HEK293 (cell line): ENCODE results near the gene CRB3.

ENCODE experiments used
- GLIS2 ChIP-seq: fragments of 450-650 bp; formaldehyde crosslinking; IDR thresholded peaks from 2 replicates; pipeline ENCODE4 v1.5.1; 2016; ENCODE audit warnings: missing biosample characterization, missing genetic modification characterization
- MYNN ChIP-seq: fragments of 450-650 bp; formaldehyde crosslinking; IDR thresholded peaks from 2 replicates; pipeline ENCODE4 v1.5.1; 2016; ENCODE audit warnings: missing biosample characterization, missing genetic modification characterization, borderline replicate concordance
- SETDB1 ChIP-seq: IDR thresholded peaks from one replicate; pipeline ENCODE4 v1.6.1; 2017; ENCODE audit warnings: mild to moderate bottlenecking, low read length, moderate library complexity, mixed read lengths; ENCODE audit not compliant: insufficient read length
- SP7 ChIP-seq: fragments of 450-650 bp; formaldehyde crosslinking; IDR thresholded peaks from 2 replicates; pipeline ENCODE4 v1.5.1; 2016; ENCODE audit warnings: missing biosample characterization, missing genetic modification characterization
- ZEB2 ChIP-seq: fragments of 450-650 bp; formaldehyde crosslinking; IDR thresholded peaks from 2 replicates; pipeline ENCODE4 v1.5.1; 2016; ENCODE audit warnings: missing biosample characterization, missing genetic modification characterization
- ZFP41 ChIP-seq: fragments of 450-650 bp; formaldehyde crosslinking; IDR thresholded peaks from 2 replicates; pipeline ENCODE4 v1.5.1; 2016; ENCODE audit warnings: missing biosample characterization, missing genetic modification characterization, borderline replicate concordance
- ZNF10 ChIP-seq: fragments of 450-650 bp; formaldehyde crosslinking; IDR thresholded peaks from 2 replicates; pipeline ENCODE4 v1.5.1; 2017; ENCODE audit warnings: missing biosample characterization, missing genetic modification characterization
- ZNF16 ChIP-seq: fragments of 450-650 bp; formaldehyde crosslinking; IDR thresholded peaks from 2 replicates; pipeline ENCODE4 v1.5.1; 2016; ENCODE audit warnings: low read depth, missing biosample characterization, missing genetic modification characterization
- ZNF169 ChIP-seq: fragments of 450-650 bp; formaldehyde crosslinking; IDR thresholded peaks from 2 replicates; pipeline ENCODE4 v1.5.1; 2016; ENCODE audit warnings: missing biosample characterization, missing genetic modification characterization
- ZNF221 ChIP-seq: fragments of 450-650 bp; formaldehyde crosslinking; IDR thresholded peaks from 2 replicates; pipeline ENCODE4 v1.5.1; 2017; ENCODE audit warnings: missing biosample characterization, missing genetic modification characterization, borderline replicate concordance
- ZNF24 ChIP-seq: fragments of 450-650 bp; formaldehyde crosslinking; IDR thresholded peaks from 2 replicates; pipeline ENCODE4 v1.5.1; 2016; ENCODE audit warnings: missing biosample characterization, missing genetic modification characterization
- ZNF416 ChIP-seq: fragments of 450-650 bp; formaldehyde crosslinking; IDR thresholded peaks from 2 replicates; pipeline ENCODE4 v1.5.1; 2016; ENCODE audit warnings: missing biosample characterization, missing genetic modification characterization
- ZNF510 ChIP-seq: fragments of 450-650 bp; formaldehyde crosslinking; IDR thresholded peaks from 2 replicates; pipeline ENCODE4 v1.5.1; 2018; ENCODE audit warnings: mild to moderate bottlenecking, missing genetic modification characterization, missing biosample characterization; ENCODE audit not compliant: insufficient replicate concordance
- ZNF529 ChIP-seq: fragments of 450-650 bp; formaldehyde crosslinking; IDR thresholded peaks from 2 replicates; pipeline ENCODE4 v1.5.1; 2017; ENCODE audit warnings: missing genetic modification characterization, missing biosample characterization; ENCODE audit not compliant: insufficient replicate concordance
- ZNF560 ChIP-seq: fragments of 450-650 bp; formaldehyde crosslinking; IDR thresholded peaks from 2 replicates; pipeline ENCODE4 v1.5.1; 2017; ENCODE audit warnings: missing biosample characterization, missing genetic modification characterization, borderline replicate concordance
- ZNF571 ChIP-seq: fragments of 450-650 bp; formaldehyde crosslinking; IDR thresholded peaks from 2 replicates; pipeline ENCODE4 v1.5.0; 2017; ENCODE audit warnings: missing biosample characterization, missing genetic modification characterization
- ZNF585B ChIP-seq: fragments of 450-650 bp; formaldehyde crosslinking; IDR thresholded peaks from 2 replicates; pipeline ENCODE4 v1.5.1; 2016; ENCODE audit warnings: missing biosample characterization, missing genetic modification characterization
- ZNF610 ChIP-seq: fragments of 450-650 bp; formaldehyde crosslinking; IDR thresholded peaks from 2 replicates; pipeline ENCODE4 v1.5.1; 2016; ENCODE audit warnings: missing biosample characterization, missing genetic modification characterization, borderline replicate concordance
- ZNF624 ChIP-seq: fragments of 450-650 bp; formaldehyde crosslinking; IDR thresholded peaks from 2 replicates; pipeline ENCODE4 v1.5.1; 2017; ENCODE audit warnings: missing biosample characterization, missing genetic modification characterization
- ZNF707 ChIP-seq: fragments of 450-650 bp; formaldehyde crosslinking; IDR thresholded peaks from 2 replicates; pipeline ENCODE4 v1.5.1; 2016; ENCODE audit warnings: missing biosample characterization, missing genetic modification characterization
- ZNF747 ChIP-seq: fragments of 450-650 bp; formaldehyde crosslinking; IDR thresholded peaks from 2 replicates; pipeline ENCODE4 v1.5.1; 2016; ENCODE audit warnings: missing biosample characterization, missing genetic modification characterization
- ZXDB ChIP-seq: fragments of 450-650 bp; formaldehyde crosslinking; IDR thresholded peaks from 2 replicates; pipeline ENCODE4 v1.5.1; 2016; ENCODE audit warnings: missing biosample characterization, missing genetic modification characterization
- TF ChIP-seq, protein P1 (sequence below): fragments of 450-650 bp; formaldehyde crosslinking; IDR thresholded peaks from 2 replicates; pipeline ENCODE4 v1.5.1; 2016; ENCODE audit warnings: missing biosample characterization, missing genetic modification characterization
- TF ChIP-seq, protein P2 (sequence below): fragments of 450-650 bp; formaldehyde crosslinking; IDR thresholded peaks from 2 replicates; pipeline ENCODE4 v1.5.1; 2016; ENCODE audit warnings: missing biosample characterization, missing genetic modification characterization
- TF ChIP-seq, protein P3 (sequence below): fragments of 450-650 bp; formaldehyde crosslinking; IDR thresholded peaks from 2 replicates; pipeline ENCODE4 v1.5.1; 2016; ENCODE audit warnings: missing biosample characterization, missing genetic modification characterization
- TF ChIP-seq, protein P4 (sequence below): fragments of 450-650 bp; formaldehyde crosslinking; IDR thresholded peaks from 2 replicates; pipeline ENCODE4 v1.5.1; 2016; ENCODE audit warnings: missing biosample characterization, missing genetic modification characterization
- TF ChIP-seq, protein P5 (sequence below): fragments of 450-650 bp; formaldehyde crosslinking; optimal IDR thresholded peaks from 2 replicates; pipeline ENCODE3; 2016; ENCODE audit warnings: missing biosample characterization, mild to moderate bottlenecking, missing genetic modification characterization
- TF ChIP-seq, protein P6 (sequence below): fragments of 450-650 bp; formaldehyde crosslinking; IDR thresholded peaks from 2 replicates; pipeline ENCODE4 v1.5.1; 2016; ENCODE audit warnings: missing biosample characterization, missing genetic modification characterization

CRB3 gene

DNA sequence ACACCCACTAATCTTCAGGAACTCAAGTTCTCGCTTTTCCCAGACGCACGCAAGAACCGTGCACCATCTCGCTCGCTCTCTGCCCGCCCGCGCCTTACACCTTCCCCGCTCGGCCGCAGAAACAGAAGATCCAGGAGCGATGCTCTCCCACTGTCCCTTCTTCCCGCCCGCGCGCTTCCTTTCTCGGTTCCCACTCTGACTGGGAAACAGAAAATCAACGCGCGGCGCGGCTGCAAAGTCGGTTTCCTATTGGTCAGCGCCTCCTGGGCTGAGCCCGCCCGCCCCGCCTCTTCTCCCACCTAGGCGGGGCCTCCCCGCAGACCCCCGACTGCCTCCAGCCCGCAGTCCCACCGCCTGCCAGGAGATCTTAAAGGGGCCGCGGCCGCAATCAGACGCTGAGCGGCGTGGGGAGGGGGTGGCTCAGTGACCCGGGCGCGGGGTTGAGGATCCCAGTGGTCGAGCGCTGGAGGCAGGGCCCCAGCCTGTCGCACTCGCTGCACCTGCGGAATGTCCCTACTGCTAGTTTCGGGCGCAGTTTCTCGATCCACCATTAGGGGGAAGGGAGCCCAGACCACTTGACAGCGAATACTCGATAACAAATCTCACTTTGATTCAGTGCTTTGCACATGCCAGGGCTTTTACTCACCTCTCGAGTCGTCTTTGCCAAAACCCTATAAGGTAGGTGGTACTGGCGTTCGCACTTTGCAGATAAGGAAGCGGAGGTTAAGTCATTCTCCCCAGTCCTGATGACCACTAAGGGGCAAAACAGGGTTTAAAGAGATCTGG, 3.8 kb upstream of the CRB3 start (continued):
- TF ChIP-seq, protein P1, sequence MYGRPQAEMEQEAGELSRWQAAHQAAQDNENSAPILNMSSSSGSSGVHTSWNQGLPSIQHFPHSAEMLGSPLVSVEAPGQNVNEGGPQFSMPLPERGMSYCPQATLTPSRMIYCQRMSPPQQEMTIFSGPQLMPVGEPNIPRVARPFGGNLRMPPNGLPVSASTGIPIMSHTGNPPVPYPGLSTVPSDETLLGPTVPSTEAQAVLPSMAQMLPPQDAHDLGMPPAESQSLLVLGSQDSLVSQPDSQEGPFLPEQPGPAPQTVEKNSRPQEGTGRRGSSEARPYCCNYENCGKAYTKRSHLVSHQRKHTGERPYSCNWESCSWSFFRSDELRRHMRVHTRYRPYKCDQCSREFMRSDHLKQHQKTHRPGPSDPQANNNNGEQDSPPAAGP, result peak; percentile 90
- TF ChIP-seq ZNF24 (peak; percentile 91), ZNF571 (tag by site-specific recombination) (no peak), SP7 (tag by site-specific recombination) (peak; percentile 93), SETDB1 (no peak), MYNN (tag by site-specific recombination) (no peak; the same call in 1 of the 2 replicates), ZNF221 (tag by site-specific recombination) (no peak), ZFP41 (no peak), ZNF747 (no peak), ZXDB (tag by site-specific recombination) (peak; percentile 86), ZEB2 (tag by site-specific recombination) (peak; percentile 86), ZNF510 (tag by site-specific recombination) (no peak), ZNF560 (tag by site-specific recombination) (no peak), ZNF169 (tag by site-specific recombination) (peak; percentile 77; the same call in 1 of the 2 replicates), ZNF624 (tag by site-specific recombination) (no peak), ZNF10 (0 out of 2 replicates have a peak, but pooled peaks have one; percentile 18), ZNF529 (tag by site-specific recombination) (no peak), ZNF707 (tag by site-specific recombination) (no peak), ZNF585B (tag by site-specific recombination) (no peak), ZNF610 (no peak; the same call in 1 of the 2 replicates), ZNF416 (tag by site-specific recombination) (no peak), GLIS2 (tag by site-specific recombination) (peak; percentile 99), ZNF16 (tag by site-specific recombination) (no peak)
- TF ChIP-seq, protein P2, sequence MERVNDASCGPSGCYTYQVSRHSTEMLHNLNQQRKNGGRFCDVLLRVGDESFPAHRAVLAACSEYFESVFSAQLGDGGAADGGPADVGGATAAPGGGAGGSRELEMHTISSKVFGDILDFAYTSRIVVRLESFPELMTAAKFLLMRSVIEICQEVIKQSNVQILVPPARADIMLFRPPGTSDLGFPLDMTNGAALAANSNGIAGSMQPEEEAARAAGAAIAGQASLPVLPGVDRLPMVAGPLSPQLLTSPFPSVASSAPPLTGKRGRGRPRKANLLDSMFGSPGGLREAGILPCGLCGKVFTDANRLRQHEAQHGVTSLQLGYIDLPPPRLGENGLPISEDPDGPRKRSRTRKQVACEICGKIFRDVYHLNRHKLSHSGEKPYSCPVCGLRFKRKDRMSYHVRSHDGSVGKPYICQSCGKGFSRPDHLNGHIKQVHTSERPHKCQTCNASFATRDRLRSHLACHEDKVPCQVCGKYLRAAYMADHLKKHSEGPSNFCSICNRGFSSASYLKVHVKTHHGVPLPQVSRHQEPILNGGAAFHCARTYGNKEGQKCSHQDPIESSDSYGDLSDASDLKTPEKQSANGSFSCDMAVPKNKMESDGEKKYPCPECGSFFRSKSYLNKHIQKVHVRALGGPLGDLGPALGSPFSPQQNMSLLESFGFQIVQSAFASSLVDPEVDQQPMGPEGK (tag by site-specific recombination), result peak; percentile 95
- TF ChIP-seq, protein P3, sequence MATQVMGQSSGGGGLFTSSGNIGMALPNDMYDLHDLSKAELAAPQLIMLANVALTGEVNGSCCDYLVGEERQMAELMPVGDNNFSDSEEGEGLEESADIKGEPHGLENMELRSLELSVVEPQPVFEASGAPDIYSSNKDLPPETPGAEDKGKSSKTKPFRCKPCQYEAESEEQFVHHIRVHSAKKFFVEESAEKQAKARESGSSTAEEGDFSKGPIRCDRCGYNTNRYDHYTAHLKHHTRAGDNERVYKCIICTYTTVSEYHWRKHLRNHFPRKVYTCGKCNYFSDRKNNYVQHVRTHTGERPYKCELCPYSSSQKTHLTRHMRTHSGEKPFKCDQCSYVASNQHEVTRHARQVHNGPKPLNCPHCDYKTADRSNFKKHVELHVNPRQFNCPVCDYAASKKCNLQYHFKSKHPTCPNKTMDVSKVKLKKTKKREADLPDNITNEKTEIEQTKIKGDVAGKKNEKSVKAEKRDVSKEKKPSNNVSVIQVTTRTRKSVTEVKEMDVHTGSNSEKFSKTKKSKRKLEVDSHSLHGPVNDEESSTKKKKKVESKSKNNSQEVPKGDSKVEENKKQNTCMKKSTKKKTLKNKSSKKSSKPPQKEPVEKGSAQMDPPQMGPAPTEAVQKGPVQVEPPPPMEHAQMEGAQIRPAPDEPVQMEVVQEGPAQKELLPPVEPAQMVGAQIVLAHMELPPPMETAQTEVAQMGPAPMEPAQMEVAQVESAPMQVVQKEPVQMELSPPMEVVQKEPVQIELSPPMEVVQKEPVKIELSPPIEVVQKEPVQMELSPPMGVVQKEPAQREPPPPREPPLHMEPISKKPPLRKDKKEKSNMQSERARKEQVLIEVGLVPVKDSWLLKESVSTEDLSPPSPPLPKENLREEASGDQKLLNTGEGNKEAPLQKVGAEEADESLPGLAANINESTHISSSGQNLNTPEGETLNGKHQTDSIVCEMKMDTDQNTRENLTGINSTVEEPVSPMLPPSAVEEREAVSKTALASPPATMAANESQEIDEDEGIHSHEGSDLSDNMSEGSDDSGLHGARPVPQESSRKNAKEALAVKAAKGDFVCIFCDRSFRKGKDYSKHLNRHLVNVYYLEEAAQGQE (tag by site-specific recombination), result peak; percentile 41; the same call in 1 of the 2 replicates
- TF ChIP-seq, protein P4, sequence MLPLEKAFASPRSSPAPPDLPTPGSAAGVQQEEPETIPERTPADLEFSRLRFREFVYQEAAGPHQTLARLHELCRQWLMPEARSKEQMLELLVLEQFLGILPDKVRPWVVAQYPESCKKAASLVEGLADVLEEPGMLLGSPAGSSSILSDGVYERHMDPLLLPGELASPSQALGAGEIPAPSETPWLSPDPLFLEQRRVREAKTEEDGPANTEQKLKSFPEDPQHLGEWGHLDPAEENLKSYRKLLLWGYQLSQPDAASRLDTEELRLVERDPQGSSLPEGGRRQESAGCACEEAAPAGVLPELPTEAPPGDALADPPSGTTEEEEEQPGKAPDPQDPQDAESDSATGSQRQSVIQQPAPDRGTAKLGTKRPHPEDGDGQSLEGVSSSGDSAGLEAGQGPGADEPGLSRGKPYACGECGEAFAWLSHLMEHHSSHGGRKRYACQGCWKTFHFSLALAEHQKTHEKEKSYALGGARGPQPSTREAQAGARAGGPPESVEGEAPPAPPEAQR, result peak; percentile 78
- TF ChIP-seq, protein P5, sequence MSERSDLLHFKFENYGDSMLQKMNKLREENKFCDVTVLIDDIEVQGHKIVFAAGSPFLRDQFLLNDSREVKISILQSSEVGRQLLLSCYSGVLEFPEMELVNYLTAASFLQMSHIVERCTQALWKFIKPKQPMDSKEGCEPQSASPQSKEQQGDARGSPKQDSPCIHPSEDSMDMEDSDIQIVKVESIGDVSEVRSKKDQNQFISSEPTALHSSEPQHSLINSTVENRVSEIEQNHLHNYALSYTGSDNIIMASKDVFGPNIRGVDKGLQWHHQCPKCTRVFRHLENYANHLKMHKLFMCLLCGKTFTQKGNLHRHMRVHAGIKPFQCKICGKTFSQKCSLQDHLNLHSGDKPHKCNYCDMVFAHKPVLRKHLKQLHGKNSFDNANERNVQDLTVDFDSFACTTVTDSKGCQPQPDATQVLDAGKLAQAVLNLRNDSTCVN (tag by site-specific recombination), result peak; percentile 86
- TF ChIP-seq, protein P6, sequence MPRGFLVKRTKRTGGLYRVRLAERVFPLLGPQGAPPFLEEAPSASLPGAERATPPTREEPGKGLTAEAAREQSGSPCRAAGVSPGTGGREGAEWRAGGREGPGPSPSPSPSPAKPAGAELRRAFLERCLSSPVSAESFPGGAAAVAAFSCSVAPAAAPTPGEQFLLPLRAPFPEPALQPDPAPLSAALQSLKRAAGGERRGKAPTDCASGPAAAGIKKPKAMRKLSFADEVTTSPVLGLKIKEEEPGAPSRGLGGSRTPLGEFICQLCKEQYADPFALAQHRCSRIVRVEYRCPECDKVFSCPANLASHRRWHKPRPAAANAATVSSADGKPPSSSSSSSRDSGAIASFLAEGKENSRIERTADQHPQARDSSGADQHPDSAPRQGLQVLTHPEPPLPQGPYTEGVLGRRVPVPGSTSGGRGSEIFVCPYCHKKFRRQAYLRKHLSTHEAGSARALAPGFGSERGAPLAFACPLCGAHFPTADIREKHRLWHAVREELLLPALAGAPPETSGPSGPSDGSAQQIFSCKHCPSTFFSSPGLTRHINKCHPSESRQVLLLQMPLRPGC (tag by site-specific recombination), result no peak
